PFSK-1 (cell line): ENCODE results near the gene CAB39.

Source experiments
- FOXP2 ChIP-seq: optimal IDR thresholded peaks from 2 replicates; pipeline ENCODE3; 2011; ENCODE audit warnings: borderline replicate concordance, control low read depth, inconsistent platforms; ENCODE audit not compliant: insufficient read depth; ENCODE audit errors: extremely low read length, extremely low read depth
- POLR2AphosphoS5 ChIP-seq: IDR thresholded peaks from 2 replicates; pipeline ENCODE4 v1.6.1; 2012; ENCODE audit warnings: low read depth, mild to moderate bottlenecking, control low read depth, low read length, moderate library complexity
- SIN3A ChIP-seq: IDR thresholded peaks from 2 replicates; pipeline ENCODE4 v1.6.1; 2012; ENCODE audit warnings: mild to moderate bottlenecking, low read length, moderate library complexity, borderline replicate concordance; ENCODE audit not compliant: insufficient read depth
- TAF1 ChIP-seq: IDR thresholded peaks from 2 replicates; pipeline ENCODE4 v1.6.1; 2012; ENCODE audit warnings: low read length, control low read depth, borderline replicate concordance; ENCODE audit not compliant: insufficient read depth
- TF ChIP-seq, protein P1 (sequence below), 2 experiments: IDR thresholded peaks; 2 replicates each; pipeline versions ENCODE4 v1.6.1 to v1.8.0; 2011 to 2012; ENCODE audit warnings: low read depth in 2 of 2, low read length in 2 of 2, control low read depth in 1 of 2, inconsistent platforms in 1 of 2, mild to moderate bottlenecking in 1 of 2, moderate library complexity in 1 of 2; ENCODE audit not compliant: insufficient read depth in 1 of 2

DNA sequence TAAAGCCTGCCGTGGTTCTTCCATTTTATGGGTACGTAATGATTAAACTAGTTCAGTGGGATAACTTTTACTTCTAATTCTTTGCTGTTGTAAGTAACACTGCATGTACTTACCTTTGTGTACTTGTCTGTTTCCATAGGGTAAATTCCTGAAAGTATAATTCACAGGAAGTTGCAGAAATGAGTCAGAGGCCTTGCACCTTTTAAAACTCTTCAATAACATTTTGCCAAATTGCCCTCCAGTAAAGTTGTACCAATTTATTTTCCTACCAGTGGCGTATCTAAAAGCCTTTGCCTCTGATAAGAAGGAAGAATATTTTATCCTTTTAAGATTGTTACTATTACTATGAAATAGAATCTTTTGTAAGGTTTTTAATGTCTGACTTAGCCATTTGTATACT is 65.1 kb downstream of the CAB39 start:
- TF ChIP-seq TAF1 (no peak), POLR2AphosphoS5 (no peak), SIN3A (no peak), FOXP2 (no peak)
- TF ChIP-seq, protein P1, sequence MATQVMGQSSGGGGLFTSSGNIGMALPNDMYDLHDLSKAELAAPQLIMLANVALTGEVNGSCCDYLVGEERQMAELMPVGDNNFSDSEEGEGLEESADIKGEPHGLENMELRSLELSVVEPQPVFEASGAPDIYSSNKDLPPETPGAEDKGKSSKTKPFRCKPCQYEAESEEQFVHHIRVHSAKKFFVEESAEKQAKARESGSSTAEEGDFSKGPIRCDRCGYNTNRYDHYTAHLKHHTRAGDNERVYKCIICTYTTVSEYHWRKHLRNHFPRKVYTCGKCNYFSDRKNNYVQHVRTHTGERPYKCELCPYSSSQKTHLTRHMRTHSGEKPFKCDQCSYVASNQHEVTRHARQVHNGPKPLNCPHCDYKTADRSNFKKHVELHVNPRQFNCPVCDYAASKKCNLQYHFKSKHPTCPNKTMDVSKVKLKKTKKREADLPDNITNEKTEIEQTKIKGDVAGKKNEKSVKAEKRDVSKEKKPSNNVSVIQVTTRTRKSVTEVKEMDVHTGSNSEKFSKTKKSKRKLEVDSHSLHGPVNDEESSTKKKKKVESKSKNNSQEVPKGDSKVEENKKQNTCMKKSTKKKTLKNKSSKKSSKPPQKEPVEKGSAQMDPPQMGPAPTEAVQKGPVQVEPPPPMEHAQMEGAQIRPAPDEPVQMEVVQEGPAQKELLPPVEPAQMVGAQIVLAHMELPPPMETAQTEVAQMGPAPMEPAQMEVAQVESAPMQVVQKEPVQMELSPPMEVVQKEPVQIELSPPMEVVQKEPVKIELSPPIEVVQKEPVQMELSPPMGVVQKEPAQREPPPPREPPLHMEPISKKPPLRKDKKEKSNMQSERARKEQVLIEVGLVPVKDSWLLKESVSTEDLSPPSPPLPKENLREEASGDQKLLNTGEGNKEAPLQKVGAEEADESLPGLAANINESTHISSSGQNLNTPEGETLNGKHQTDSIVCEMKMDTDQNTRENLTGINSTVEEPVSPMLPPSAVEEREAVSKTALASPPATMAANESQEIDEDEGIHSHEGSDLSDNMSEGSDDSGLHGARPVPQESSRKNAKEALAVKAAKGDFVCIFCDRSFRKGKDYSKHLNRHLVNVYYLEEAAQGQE (IDR thresholded peaks at IDR 0.05; ENCODE audit: insufficient read depth in 1 of 2, low read depth in 2 of 2, low read length in 2 of 2): no peak
